Measurements from ENCODE around the gene WDR26. TPM values are rescaled to one million over a fixed set of nuclear protein-coding genes. Genes with fewer than 3 reads are reported as not detected.

Gene WDR26
- total RNA-seq, 1 donor from 2014 or later: 126 TPM

DNA sequence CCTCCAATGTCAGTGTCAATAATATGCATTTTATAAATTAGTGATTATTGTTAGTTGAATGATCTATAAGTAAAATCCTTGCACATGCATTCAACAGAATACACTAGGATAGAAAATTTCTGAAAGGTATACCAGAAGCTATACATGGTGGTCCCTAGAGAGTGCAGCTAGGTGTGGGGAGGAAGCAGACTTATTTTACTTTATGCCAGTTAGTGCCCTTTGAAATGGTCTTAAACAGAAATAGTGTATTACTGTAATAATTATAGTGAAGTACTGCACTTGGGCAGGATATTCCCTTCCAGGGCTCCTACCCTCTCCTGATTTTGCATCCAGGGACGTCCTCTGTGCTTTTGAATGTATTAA is 23.2 kb upstream of the WDR26 start:
- no peak for DNase-seq (ENCODE audit: low spot score)
- H3K9me3 Mint-ChIP-seq (ENCODE audit: unreplicated experiment): no peaks in the 10 kb centered on the region
- H3K4me3 Mint-ChIP-seq (ENCODE audit: unreplicated experiment): no peak overlapping the region
- no peaks in the 10 kb centered on the region for H3K36me3 Mint-ChIP-seq (ENCODE audit: low read depth, unreplicated experiment)
- H3K4me1 Mint-ChIP-seq (ENCODE audit: unreplicated experiment): peaks cover 25% of the 10 kb centered on the region
- TF ChIP-seq, protein P1, sequence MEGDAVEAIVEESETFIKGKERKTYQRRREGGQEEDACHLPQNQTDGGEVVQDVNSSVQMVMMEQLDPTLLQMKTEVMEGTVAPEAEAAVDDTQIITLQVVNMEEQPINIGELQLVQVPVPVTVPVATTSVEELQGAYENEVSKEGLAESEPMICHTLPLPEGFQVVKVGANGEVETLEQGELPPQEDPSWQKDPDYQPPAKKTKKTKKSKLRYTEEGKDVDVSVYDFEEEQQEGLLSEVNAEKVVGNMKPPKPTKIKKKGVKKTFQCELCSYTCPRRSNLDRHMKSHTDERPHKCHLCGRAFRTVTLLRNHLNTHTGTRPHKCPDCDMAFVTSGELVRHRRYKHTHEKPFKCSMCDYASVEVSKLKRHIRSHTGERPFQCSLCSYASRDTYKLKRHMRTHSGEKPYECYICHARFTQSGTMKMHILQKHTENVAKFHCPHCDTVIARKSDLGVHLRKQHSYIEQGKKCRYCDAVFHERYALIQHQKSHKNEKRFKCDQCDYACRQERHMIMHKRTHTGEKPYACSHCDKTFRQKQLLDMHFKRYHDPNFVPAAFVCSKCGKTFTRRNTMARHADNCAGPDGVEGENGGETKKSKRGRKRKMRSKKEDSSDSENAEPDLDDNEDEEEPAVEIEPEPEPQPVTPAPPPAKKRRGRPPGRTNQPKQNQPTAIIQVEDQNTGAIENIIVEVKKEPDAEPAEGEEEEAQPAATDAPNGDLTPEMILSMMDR (IDR thresholded peaks at IDR 0.05; ENCODE audit: unreplicated experiment): peak; percentile 49
- H3K27me3 Mint-ChIP-seq (ENCODE audit: unreplicated experiment): peaks cover 5% of the 10 kb centered on the region
- peak overlapping the region; percentile 72 for H3K27ac Mint-ChIP-seq (ENCODE audit: unreplicated experiment)

DNA sequence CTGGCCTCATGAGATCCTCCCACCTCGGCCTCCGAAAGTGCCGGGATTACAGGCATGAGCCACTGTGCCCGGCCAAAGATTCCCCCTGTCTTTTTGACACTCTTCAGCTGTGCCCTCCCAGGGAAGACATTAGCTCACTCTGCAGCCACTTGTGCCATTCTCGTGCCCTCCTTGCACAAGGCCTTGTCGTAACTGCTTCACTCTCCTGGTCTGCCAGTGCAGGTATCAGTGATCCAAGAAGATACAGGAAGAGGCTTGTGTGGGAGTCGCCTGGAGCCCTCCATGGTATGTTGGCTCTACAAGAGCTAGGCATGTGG is 22.0 kb upstream of the WDR26 start:
- H3K4me1 Mint-ChIP-seq (ENCODE audit: unreplicated experiment): peaks cover 25% of the 10 kb centered on the region
- no peaks in the 10 kb centered on the region for H3K36me3 Mint-ChIP-seq (ENCODE audit: low read depth, unreplicated experiment)
- H3K27me3 Mint-ChIP-seq (ENCODE audit: unreplicated experiment): peaks cover 5% of the 10 kb centered on the region
- H3K4me3 Mint-ChIP-seq (ENCODE audit: unreplicated experiment): no peak overlapping the region
- no peak for DNase-seq (ENCODE audit: low spot score)
- TF ChIP-seq, protein P1 (IDR thresholded peaks at IDR 0.05; ENCODE audit: unreplicated experiment): no peak
- no peaks in the 10 kb centered on the region for H3K9me3 Mint-ChIP-seq (ENCODE audit: unreplicated experiment)
- peak overlapping the region; percentile 72 for H3K27ac Mint-ChIP-seq (ENCODE audit: unreplicated experiment)

DNA sequence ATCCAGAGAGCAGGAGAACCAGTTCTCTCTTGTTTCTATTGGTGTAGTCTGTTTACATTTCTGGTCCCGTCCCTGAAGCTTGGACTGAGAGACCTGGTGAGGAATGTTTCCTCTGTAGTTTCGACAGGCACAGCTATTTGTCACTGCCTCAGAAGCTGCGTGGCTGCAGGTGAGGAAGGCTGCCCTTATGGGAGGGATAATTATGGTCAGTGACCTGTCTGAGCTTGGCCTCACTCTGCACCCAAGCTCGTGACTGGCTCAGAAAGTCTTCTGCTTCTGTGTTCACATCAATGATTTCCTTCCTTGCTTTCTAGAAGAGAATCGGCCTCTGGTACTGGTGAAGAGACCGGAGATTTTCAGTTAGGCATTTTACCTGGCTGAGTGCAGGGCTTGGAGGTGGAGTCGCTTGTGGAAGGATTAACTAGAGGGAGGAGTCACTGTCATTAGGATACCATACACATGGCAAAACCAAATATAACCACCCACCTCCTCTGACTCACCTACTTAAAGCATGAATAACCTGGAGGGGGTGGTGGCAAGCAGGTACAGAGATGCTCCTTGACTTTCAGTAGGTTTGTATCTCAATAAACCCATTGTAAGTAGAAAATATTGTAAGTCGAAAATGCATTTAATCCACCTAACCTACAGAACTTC is 19.9 kb upstream of the WDR26 start:
- Mint-ChIP-seq H3K4me3 (ENCODE audit: unreplicated experiment) (no peak overlapping the region), H3K9me3 (ENCODE audit: unreplicated experiment) (no peaks in the 10 kb centered on the region), H3K27ac (ENCODE audit: unreplicated experiment) (no peak overlapping the region), H3K36me3 (ENCODE audit: low read depth, unreplicated experiment) (no peaks in the 10 kb centered on the region), H3K27me3 (ENCODE audit: unreplicated experiment) (peaks cover 3% of the 10 kb centered on the region), H3K4me1 (ENCODE audit: unreplicated experiment) (peaks cover 29% of the 10 kb centered on the region)
- TF ChIP-seq, protein P1 (IDR thresholded peaks at IDR 0.05; ENCODE audit: unreplicated experiment): no peak
- DNase-seq (ENCODE audit: low spot score): no peak

DNA sequence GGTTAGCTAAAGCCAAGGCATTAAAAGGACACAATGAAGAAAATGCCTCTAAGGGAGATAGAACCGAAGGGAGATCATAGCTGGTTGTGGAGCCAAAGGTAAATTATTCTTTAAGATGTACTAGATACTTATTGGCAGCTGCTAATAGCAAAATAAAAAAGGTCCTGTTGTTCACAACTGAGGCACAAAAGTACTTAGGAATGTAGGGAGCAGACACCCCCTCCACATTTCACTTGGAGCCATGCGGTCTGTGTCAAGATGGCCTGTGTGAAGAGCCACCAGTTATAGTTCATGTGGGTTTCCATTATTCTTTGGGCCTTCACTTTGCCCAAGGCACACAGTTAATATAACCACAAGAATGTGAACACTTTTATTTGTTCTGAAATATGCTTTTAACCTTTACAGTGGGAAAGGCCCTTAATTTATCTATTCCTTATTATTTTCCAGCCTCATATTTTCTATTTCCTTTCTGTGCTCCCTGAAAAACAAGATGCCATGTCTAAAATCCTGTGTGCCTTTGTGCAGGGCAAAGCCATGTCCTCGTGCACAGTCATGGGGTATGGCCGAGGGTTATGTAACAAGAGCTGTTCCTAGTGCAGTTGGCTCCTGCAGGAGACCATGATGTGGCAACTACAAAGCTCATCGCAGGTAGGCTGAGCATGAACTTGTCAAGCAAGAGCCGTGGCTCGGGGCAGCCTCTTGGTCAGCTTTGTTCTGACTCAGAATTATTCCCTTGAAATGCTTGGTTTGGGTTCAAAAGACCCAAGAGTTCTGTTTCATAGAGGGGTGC is 16.2 kb upstream of the WDR26 start:
- Mint-ChIP-seq H3K27me3 (ENCODE audit: unreplicated experiment) (peaks cover 2% of the 10 kb centered on the region), H3K36me3 (ENCODE audit: low read depth, unreplicated experiment) (no peaks in the 10 kb centered on the region), H3K4me3 (ENCODE audit: unreplicated experiment) (no peak overlapping the region), H3K4me1 (ENCODE audit: unreplicated experiment) (peaks cover 13% of the 10 kb centered on the region), H3K9me3 (ENCODE audit: unreplicated experiment) (no peaks in the 10 kb centered on the region), H3K27ac (ENCODE audit: unreplicated experiment) (peak overlapping the region; percentile 83)
- no peak for DNase-seq (ENCODE audit: low spot score)
- TF ChIP-seq, protein P1 (IDR thresholded peaks at IDR 0.05; ENCODE audit: unreplicated experiment): no peak

DNA sequence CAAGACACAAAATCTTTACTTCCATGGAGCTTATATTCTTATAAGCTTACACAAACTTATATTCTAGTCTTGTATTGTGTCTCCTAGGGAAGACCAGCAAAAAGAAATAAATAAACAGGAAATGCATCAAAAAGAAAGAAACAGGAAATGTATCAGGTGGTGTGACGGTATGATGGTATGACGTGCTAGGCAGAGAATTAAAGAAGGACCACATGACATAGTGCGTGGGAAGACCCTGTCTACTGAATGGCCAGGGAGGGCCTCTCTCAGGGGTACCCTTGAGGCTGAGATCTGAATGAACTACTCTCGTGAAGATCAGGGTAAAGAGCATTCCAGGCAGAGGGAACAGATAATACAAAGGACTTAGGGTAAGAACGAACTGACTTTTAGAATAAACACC is 15.6 kb upstream of the WDR26 start:
- DNase-seq (ENCODE audit: low spot score): no peak
- peaks cover 13% of the 10 kb centered on the region for H3K4me1 Mint-ChIP-seq (ENCODE audit: unreplicated experiment)
- no peaks in the 10 kb centered on the region for H3K36me3 Mint-ChIP-seq (ENCODE audit: low read depth, unreplicated experiment)
- no peak overlapping the region for H3K4me3 Mint-ChIP-seq (ENCODE audit: unreplicated experiment)
- H3K27ac Mint-ChIP-seq (ENCODE audit: unreplicated experiment): peak overlapping the region; percentile 83
- no peaks in the 10 kb centered on the region for H3K9me3 Mint-ChIP-seq (ENCODE audit: unreplicated experiment)
- TF ChIP-seq, protein P1 (IDR thresholded peaks at IDR 0.05; ENCODE audit: unreplicated experiment): no peak
- H3K27me3 Mint-ChIP-seq (ENCODE audit: unreplicated experiment): peaks cover 2% of the 10 kb centered on the region
